ENCODE results near the gene PRKCSH.

- TF ChIP-seq, protein P1, sequence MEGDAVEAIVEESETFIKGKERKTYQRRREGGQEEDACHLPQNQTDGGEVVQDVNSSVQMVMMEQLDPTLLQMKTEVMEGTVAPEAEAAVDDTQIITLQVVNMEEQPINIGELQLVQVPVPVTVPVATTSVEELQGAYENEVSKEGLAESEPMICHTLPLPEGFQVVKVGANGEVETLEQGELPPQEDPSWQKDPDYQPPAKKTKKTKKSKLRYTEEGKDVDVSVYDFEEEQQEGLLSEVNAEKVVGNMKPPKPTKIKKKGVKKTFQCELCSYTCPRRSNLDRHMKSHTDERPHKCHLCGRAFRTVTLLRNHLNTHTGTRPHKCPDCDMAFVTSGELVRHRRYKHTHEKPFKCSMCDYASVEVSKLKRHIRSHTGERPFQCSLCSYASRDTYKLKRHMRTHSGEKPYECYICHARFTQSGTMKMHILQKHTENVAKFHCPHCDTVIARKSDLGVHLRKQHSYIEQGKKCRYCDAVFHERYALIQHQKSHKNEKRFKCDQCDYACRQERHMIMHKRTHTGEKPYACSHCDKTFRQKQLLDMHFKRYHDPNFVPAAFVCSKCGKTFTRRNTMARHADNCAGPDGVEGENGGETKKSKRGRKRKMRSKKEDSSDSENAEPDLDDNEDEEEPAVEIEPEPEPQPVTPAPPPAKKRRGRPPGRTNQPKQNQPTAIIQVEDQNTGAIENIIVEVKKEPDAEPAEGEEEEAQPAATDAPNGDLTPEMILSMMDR (IDR thresholded peaks at IDR 0.05), result peak; percentile 81
- no peak for TF ChIP-seq MEF2A (IDR thresholded peaks at IDR 0.05; ENCODE audit: borderline replicate concordance, low read depth)
These were observed 47.1 kb downstream of the PRKCSH start for GRCh38 chr19:11482384-11483050.

Data from SK-N-SH (cell line).